ENCODE data around the gene DTX1.

GRCh38 chr12:113039911-113040445 lies 16.6 kb upstream of the DTX1 start:
- TF ChIP-seq CTCF (IDR thresholded peaks at IDR 0.05; ENCODE audit: low read depth, low read length): no peak
- TF ChIP-seq POLR2A (IDR thresholded peaks at IDR 0.05; ENCODE audit: extremely low read depth, insufficient read length): no peak
- no peak for TF ChIP-seq MYC (IDR thresholded peaks at IDR 0.05; ENCODE audit: low read depth, low read length)

Data from NB4 (cell line).